Measurements from ENCODE around the gene P2RX3. TPM values are rescaled to one million over a fixed set of nuclear protein-coding genes. Genes with fewer than 3 reads are reported as not detected.
"Not testable (repeated sequence)": the region's sequence is repeated elsewhere in the genome, so short reads cannot be mapped to it uniquely, and the experiment has no call there.

The P2RX3 gene
- not detected in 2 replicates for total RNA-seq (2014; rRNA removed; shearing (Covaris generic))
- polyA plus RNA-seq (2015; cell fraction: cytosol; rRNA removed), result not detected in 2 replicates
- polyA plus RNA-seq (2015; cell fraction: nucleus; rRNA removed), result not detected in 2 replicates

- DNase-seq (ENCODE audit: low read depth), result no peak
Measured at GRCh38 chr11:57338142-57338541, at the start of gene P2RX3. Gene P2RX3 (plus strand): TSS chr11:57338352. CDS start chr11:57338551, 199 bp downstream.

DNA sequence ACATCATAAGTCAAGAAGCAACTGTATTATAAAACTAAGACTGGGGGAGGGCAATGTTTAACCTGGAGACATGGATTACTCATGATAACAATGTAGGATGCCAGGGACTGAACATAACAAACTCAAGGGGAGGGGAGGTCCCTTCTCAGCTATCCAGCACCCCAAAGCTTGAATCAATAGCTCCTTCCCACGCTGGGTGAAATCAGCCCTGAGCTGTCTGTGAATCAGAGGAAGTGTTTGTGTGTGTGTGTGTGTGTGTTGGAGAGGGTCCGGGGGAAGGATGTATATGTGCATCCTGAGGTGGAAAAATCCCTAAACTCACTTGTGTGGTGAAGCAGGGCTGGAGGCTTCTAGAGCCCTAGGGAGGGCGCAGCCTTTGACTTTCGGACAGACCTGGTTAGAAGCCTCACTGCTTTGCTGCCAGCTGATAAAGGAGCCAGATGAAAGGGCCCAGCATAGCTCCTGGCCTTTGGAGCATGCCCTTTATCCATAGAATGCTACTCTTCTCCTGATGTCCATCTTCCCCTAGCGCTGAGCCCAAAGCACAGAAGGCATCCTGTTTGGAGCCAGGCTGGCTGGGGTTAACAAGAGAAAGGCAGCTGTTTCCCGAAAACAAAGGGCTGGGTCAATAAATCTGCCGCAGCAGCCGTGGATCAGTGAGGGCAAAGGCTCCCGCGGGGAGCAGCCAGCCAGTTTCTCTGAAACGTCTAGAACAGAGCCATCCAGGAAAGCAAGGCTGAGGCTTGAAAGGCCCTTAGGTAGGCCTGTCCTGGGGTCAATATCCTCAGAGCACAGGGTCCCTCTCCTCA, 49.2 kb upstream of the P2RX3 start:
- DNase-seq (ENCODE audit: low read depth), result peak; percentile 84

- peak; percentile 42 for DNase-seq (ENCODE audit: low read depth)
Measured at GRCh38 chr11:57290288-57290687, 47.9 kb upstream of the P2RX3 start.

DNA sequence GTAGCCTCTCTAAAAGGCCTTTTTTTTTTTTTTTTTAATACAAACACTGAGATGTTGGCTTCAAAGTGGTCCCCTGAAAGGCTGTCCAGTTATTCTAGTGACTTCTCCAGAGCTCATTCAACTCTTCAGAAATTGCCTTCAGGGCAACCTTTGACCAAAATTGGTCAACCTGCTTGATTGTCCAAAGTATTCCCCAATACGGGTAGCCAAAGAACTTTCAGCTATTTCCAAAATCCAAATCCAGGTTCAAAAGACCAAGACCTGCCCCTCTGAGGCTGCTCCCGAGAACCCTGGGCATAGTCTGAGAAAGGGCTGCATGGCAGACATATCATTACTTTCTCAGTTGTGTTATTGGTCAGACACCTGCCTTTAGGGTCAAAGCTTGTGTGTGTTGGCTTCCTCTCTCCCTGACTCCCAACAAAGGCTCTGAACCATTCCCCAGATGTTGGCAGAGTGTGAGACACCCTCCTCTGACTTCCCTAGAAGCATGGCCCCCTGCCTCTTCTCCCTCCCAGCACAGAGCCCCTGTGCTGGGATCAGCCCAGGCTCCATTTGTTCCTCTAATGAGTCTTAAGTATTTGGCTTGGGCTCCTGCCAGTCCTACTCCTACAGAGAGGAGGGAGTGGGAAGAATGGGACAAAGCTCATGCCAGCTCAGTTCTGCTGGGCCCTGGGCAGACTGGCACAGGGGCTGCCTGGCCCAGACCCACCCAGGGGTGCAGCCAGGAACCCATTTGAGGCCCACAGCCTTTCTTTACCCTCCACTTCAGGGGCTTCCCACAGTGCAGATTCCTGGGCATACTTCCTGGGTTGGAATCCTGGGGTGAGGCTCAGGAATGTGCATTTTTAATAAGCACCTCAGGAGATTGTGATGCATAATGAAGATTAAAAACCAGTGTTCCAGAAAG, 43.7 kb upstream of the P2RX3 start:
- no peak for DNase-seq (ENCODE audit: low read depth)

- not testable (repeated sequence) for DNase-seq (ENCODE audit: low read depth)
Measured at GRCh38 chr11:57296205-57296604, 41.9 kb upstream of the P2RX3 start.

DNA sequence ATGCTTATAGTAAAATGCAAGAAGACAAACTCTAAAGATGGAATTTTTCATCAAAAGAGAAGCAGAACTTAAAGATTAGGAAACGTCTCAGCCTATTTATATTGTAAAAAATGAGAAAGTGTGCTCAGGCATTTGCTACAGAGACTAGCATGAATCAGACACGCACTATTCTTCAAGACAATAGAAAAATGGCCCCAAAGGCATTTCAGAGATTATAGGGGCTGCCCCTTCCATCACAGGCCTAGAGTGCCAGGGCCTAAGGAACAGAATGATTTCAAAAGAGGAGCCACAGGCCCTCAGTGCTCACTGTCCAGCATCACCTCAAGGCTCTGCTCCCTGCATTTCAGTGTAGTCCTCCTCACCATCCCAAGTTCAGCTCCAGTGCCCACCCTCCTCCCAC, 40.9 kb upstream of the P2RX3 start:
- DNase-seq (ENCODE audit: low read depth), result no peak

GRCh38 chr11:57299150-57299737, 38.9 kb upstream of the P2RX3 start:
- DNase-seq (ENCODE audit: low read depth), result peak; percentile 79

DNA sequence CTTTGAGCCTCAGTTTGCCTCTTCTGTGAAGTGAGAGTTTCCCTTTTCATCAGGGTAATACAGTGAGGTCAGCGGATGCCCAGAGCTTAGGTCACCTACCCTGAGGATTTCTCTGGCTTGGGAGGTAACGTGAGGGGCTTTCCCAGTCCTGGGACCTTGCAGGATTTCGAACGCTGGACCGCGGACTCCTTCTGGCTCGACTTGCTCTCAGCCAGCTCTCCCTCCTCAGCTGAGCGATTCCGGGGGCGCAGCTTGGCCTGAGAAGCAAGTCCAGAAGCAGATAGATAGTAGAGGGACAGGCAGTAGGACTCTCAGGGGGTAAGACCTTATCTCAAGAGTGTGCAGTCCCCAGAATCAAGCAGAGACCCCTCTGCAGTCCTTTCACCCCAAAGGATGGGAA, 37.4 kb upstream of the P2RX3 start:
- DNase-seq (ENCODE audit: low read depth), result no peak

DNA sequence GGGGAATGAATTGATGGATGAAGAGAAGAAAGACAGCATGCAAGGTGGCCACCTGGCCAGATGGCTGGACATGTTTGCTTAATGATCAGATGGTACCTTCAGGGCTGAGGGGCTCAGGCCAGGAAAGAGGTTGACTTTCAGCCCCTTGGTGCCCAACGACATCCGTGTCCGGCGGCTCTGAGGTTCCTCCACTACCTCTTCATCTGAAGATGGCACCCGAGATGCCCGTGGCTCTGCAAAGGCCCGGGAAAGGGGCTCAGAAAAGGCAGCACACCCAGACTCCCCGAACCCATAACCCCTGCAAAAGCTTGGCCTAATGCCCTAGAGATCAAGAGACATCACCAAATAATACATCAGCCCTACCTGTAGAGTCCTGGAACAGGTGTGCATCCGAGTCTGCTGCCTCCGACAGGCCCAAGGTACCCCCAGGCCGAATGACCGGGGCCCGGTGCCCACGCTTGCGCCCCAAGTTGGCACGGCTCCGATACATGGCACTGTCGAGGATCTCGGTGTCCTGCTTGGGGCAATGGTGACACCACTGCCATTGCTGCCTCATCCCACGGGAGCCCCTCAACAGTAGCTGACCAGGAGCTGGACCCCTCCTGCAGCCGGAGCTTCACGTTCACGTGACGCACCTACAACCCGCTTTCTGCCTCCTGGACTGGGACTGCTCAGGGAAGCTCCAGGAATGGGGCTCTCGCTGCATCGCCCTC, 36.3 kb upstream of the P2RX3 start:
- no peak for DNase-seq (ENCODE audit: low read depth)

GRCh38 chr11:57302489-57302888, 35.7 kb upstream of the P2RX3 start:
- no peak for DNase-seq (ENCODE audit: low read depth)

GRCh38 chr11:57303280-57303989, 34.7 kb upstream of the P2RX3 start:
- DNase-seq (ENCODE audit: low read depth), result peak; percentile 79

DNA sequence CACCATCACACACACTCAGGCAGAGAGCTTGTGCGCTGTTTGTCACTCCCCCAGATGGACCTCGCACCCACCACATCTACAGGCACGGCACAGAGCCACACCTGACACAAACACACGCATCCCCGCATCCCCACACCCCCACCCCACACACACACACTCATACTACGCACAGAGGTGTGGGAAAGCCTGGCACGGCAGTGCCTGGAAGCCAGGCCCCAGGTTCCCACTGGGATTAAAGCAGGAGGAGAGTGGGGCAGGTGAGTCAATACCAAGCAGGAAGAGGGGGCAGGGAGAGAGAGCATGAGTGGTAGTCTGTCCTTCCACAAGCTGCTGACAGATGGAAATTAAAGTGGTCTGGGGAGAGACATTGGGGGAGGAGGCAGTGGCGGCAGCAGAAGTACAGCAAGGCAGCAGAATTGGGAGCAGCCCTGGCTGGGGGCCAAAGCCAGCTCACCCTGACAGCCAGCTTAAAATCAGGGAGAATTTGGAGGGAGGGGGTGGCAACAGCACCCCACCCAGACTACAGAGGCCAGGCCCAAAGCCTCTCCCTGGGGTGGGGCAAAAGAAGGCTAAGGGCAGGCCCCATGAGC, 34.1 kb upstream of the P2RX3 start:
- peak; percentile 91 for DNase-seq (ENCODE audit: low read depth)

DNA sequence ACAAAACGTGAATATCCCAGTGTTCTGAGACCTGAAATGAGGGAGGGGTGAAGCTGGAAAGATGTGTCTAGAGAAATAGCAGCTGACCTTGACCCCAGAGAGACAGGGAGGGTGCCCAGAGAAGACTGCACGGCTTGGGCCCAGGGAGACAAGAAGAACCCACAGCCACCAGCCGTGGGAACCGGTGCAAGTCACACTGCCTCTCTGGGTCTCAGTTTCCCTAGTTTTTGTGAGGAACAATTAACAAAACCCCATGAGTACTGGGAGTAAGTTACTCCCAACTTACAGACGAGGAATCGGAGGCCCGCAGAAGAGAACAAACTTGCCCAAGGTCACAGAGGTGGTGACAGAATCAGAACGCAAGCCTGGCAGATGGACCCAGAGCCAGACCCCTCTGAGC, 32.6 kb upstream of the P2RX3 start:
- DNase-seq (ENCODE audit: low read depth), result no peak

- DNase-seq (ENCODE audit: low read depth), result no peak
Measured at GRCh38 chr11:57306161-57306876, 31.8 kb upstream of the P2RX3 start.

DNA sequence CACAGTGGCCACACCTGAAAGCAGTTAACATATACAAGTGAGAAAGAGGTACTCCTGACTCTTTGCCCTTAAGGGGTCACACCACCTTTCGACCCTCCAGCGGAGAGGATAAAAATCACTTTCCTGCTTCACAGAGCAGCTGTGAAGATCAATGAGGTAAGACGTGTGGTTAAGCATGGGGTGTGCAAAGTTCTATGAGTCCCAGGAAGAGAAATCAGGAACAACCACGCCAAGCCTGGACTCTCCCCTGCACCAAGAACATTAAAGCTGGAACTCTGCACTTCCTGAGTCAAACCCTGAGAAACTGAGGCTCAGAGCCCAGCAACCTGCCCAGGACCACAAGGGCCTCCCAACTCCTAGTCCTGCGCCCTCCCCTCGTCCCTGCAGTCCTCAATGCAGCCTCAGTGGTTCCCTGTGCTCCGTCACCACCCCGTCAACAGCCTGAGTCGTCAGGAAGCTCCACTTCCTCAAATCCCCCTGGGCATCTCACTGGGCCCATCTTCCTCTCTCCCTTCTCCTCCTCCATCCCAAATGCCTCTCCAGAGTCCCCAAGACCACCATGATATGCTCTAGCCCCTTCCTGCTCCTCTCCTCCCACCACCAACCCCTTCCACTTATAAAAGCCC, 31.1 kb upstream of the P2RX3 start:
- no peak for DNase-seq (ENCODE audit: low read depth)

GRCh38 chr11:57307666-57308270, 30.4 kb upstream of the P2RX3 start:
- DNase-seq (ENCODE audit: low read depth), result no peak

GRCh38 chr11:57308426-57309060, 29.6 kb upstream of the P2RX3 start:
- DNase-seq (ENCODE audit: low read depth), result no peak

Measured in HT1080 (cell line).